ENCODE measurements around the gene MLLT3.

MLLT3 gene

GRCh38 chr9:20553558-20554149 is 68.6 kb downstream of the MLLT3 start:
- DNase-seq: no peak

GRCh38 chr9:20552874-20553557 is 69.3 kb downstream of the MLLT3 start:
- DNase-seq: no peak

DNA sequence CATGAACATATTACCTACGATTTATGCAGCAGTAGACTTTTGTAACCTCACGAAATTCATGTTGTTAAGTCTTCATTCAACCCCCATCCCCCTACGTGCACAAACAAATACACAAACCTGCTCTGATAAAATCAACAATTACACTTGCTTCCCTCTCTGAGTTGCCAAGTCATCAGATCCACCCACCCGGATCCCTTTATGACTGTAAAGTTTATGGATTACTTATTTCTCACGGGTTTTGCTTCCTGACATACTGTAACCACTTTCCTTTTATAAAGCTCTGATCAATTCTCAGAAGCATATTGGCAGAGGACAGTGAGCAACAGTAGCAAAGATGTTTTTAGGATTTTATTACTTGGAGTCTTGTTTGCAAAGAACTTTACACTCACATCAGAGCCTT is 70.5 kb downstream of the MLLT3 start:
- no peak for DNase-seq

GRCh38 chr9:20551236-20551635 is 71.1 kb downstream of the MLLT3 start:
- DNase-seq: no peak

DNA sequence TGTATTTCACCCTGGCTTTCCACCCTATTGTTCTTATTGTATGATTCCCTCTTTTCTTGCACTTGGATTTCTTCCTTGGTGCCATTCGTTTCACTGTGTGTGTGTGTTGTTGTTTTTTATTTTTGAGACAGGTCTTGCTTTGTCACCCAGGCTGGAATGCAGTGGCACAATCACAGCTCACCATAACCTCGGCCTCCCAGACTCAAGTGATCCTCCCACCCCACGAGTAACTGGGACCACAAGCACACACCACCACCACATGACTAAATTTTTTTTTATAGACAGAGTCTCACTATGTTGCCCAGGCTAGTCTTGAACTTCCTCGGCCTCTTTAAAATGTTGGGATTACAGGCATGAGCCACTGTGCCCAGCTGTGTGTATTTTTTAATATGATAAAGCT is 72.0 kb downstream of the MLLT3 start:
- no peak for DNase-seq

DNA sequence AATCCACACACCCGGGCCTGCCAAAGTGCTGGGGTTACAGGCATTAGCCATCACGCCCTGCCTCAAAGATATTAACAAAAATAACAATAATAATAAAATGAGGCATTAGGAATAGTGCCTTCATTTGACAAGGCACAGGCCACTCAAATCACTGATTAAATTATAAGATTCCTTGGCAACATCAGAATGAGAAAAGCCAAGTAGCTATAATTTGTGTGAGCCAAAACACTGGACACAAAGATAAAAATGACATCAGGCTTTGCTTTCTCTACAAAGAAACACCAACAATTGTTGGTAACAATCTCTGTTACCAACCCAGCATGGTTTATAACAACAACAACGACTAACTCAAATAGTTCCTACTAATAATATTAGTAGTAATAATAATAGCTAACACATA is 73.2 kb downstream of the MLLT3 start:
- DNase-seq: no peak

GRCh38 chr9:20545023-20545622 is 77.2 kb downstream of the MLLT3 start:
- no peak for DNase-seq

- no peak for DNase-seq
Measured at GRCh38 chr9:20540169-20540863, 82.0 kb downstream of the MLLT3 start.

GRCh38 chr9:20538956-20539355 is 83.3 kb downstream of the MLLT3 start:
- DNase-seq: no peak

DNA sequence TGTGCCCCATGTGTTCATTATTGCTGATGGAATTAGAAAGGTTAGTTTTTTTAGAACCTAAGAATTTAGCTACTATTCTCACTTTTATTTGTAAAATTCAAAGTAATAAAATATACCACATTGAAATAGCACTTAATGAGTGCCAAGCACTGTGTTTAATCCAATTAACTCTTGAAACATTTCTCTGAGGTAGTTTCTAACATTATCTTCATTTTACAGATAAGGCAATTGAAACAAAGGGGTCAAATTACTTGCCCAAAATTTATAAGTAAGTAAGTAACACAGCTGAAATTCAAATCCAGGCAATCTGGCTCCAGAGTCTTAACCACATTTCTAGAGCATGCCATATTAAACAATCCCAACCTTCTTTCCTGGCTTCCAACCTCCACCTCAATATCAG is 84.2 kb downstream of the MLLT3 start:
- DNase-seq: no peak

DNA sequence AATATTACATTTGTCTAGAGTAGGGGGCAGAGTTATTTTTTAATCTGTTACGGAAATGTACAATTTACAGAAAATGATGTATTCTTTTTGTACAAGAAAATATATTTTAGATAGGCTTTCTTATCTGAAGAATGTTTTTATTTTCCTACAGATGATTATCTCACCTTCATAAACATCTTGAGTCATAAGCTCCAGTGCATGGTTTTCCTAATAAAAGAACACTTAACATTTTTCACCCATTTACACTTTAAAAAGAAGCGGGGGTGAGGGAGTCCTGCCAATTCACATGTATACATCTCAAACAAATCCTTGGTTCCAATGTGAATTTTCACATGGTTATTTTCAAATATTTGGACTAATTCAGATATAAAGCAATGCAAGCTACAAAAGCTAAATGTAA is 85.0 kb downstream of the MLLT3 start:
- DNase-seq: no peak

DNA sequence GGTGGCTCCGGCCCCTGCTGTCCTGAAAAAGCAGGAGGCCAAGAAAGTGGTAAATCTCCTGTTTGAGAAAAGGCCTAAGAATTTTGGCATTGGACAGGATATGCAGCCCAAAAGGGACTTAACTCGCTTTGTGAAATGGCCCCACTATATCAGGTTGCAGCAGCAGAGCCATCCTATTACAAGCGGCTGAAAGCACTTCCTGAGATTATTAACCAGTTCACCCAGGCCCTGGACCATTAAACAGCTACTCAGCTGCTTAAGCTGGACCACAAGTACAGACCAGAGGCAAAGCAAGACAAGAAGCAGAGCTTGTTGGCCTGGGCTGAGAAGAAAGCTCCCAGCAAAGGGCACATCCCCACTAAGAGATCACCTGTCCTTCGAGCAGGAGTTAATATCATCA is 89.7 kb downstream of the MLLT3 start:
- DNase-seq: no peak

GRCh38 chr9:20529837-20530236 is 92.5 kb downstream of the MLLT3 start:
- no peak for DNase-seq

- no peak for DNase-seq
Measured at GRCh38 chr9:20528253-20528652, 94.0 kb downstream of the MLLT3 start.

DNA sequence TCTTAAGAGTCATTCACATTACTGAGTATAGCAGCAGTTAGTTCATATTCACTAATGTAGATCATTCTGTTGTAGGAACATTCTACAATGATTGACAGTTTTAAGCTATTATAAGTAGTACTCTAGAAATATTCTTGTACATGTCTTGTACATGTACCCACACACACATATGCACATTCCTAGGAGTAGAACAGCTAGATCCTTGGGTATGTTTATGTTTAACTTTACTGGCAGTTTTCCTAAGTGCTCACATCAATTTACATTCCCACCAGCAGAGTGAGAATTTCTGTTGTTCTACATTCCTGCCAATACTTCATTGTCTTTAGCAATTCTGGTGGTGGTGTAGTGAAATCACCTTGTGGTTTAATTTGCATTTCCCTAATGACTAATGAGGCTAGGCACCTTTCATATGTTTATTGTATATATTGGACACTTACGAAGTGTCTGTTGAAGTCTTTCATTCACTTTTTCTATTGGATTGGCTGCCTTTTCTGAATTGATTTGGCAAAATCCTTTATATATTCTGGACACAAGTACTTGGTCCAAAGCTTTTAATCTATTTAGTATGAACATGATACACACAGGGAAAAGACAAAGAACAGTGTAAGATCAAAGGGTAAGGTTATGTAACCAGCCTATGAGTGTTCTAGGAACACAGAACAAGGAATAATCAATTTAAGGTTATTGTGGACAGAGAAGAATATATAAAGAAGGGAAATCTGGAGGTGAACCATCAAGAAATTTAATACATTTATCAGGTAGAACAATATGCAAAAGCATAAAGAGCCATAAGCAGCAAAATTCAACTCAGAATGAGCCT is 95.6 kb downstream of the MLLT3 start:
- no peak for DNase-seq

DNA sequence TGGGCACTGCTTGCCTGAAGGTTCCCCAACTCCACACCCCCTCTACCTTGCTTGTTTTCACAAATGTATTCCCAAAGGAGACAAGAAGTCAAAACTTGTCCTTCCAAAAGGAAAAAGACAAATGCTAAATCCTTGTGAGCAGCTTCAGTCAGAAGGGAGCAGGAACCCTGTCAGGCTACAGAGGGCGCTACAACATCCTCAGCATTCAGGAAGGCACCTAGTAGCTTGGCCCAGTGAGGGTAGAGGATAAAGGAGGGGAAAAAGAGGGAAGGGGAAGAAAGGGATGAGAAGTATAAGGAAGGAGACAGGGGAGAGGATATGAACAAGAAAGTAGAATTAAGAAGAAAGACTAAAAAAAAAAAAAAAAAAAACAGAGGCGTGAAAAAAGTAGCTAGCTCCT is 97.5 kb downstream of the MLLT3 start:
- DNase-seq: no peak

DNA sequence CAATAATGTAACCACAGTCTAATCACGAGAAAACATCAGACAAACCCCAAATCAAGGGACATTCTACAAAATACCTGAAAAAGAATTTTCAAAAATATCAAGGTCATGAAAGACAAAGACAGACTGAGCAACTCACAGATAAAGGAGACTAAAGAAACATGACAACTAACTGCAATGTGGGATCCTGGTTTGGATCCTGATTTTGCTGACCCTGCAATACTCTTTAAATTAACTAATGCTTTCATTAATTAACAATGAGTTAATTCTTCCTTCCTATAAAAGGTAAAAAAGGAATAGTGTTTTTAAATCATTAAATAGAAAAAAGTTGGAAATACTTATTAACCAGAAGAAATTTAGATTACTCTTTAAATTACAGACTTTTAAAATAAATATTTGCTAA is 103.6 kb downstream of the MLLT3 start:
- DNase-seq: no peak

DNA sequence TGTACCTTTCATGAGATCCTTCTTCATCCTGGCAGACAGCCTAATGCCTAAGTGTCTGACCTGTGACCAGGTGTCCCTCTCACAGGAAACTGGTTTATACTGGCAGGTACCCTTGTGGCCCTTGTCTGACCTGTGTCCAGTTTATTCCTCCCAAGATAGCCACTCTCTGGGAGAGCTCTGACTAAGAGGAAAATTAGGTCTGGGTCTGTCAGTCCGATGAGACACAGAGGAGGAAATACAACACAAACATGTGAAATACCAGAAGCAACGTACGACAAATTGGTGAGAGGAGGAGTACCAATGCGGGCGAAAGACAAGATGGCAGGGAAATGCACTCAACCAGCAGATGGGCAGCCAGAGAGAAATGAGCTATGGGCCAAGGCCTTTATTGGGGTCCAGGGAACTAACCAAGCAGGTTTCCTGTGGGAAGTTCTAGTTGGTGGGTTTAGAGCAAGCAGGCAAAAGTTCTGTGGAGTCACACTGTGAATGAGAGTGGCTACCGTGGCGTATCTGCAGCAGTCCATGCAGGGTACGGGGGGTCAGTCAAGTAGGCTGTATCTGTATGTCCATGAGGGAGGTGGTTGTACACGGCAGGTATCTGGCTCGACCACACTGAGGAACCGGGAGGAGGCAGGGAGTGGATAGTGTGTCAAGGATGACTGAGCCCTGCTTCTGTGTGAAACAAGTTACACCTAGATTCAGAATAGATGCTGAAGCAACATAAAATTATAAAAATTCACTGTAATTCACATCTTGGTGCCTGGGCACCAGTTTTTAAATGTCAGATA is 109.0 kb downstream of the MLLT3 start:
- no peak for DNase-seq

- DNase-seq: no peak
Measured at GRCh38 chr9:20512636-20513035, 109.7 kb downstream of the MLLT3 start.

DNA sequence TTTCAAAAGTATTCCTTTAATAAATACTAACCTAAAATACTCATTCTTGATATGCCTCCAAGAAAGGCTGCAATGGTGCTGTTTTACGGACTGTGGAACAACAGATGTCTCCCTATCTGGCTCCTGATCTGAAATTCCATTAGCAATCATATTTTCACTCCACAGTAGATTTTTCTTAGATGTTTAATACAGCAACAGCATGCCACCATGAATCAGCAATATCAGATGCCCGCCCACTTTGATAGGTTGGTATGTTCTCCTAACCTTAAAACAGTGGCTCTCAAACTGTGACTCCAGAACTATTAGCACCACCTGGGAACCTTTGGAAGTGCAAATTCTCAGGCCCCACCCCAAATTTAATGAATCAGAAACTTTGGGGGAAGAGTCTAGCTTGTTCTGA is 110.2 kb downstream of the MLLT3 start:
- DNase-seq: no peak

GRCh38 chr9:20511686-20512085 is 110.6 kb downstream of the MLLT3 start:
- DNase-seq: no peak

DNA sequence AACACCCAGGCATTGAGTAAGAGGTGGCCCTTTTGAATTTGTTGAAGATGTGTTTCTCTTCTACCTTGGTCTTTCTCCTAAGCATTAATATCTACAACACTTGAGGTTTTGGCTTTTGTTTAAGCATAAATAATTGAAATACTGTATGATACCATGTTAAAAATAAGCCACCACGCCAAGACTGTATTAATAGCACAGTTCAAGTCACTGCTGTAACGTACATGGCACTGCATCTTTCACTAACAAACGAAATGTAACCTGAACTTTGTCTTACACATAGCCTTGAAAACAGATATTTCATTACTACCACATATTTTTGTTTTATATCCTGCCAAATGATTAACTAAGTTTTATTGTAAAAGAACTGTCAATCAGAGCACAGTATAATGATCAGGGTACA is 112.8 kb downstream of the MLLT3 start:
- DNase-seq: no peak
